PC-3 (cell line): Measurements from ENCODE around the gene CFAP97D2. TPM values are rescaled to one million over a fixed set of nuclear protein-coding genes. Genes with fewer than 3 reads are reported as not detected.

Experiments used
- ATAC-seq: fragments of 200-7000 bp; cut with Tn5 transposase; 2 replicates; pipeline ENCODE4 v1.9.1; 2020; ENCODE audit warnings: mild to moderate bottlenecking, moderate library complexity
- BruUV-seq: library from RNA; stranded (reverse); fragments of 400-500 nt; replicated peaks from 2 replicates; lab custom pipeline; 2021; lab: Mats Ljungman, UMichigan
- CTCF ChIA-PET: fragments of 300-600 bp; sonication (Branson Sonifier 250); formaldehyde crosslinking; loops from one replicate; lab custom pipeline; 2022; ENCODE audit warnings: antibody characterized with exemption; lab: Charles Lee
- POLR2A ChIA-PET: fragments of 300-600 bp; sonication (Branson Sonifier 250); formaldehyde crosslinking; loops from one replicate; lab custom pipeline; 2022; ENCODE audit warnings: antibody characterized with exemption; ENCODE audit not compliant: unreplicated experiment; lab: Charles Lee
- DNase-seq: peaks from one replicate; pipeline ENCODE4 v3.0.0-alpha.2; 2015
- H2AFZ ChIP-seq: fragments of 300-600 bp; sonication (generic); 2 replicates; pipeline ENCODE4 v1.6.0; 2016; ENCODE audit warnings: antibody characterized with exemption, low read length
- H3F3A ChIP-seq: fragments of 300-600 bp; sonication (generic); one replicate; pipeline ENCODE4 v1.6.0; 2017; ENCODE audit warnings: antibody characterized with exemption, low read length, control low read depth, mild to moderate bottlenecking; ENCODE audit not compliant: unreplicated experiment
- H3K27ac ChIP-seq: fragments of 300-600 bp; sonication (generic); 2 replicates; pipeline ENCODE4 v1.5.1; 2016; ENCODE audit warnings: mild to moderate bottlenecking, low read length
- H3K27me3 ChIP-seq: fragments of 300-600 bp; sonication (generic); 2 replicates; pipeline ENCODE4 v1.6.1; 2016; ENCODE audit warnings: low read length, mixed read lengths
- H3K36me3 ChIP-seq: fragments of 300-600 bp; sonication (generic); 2 replicates; pipeline ENCODE4 v1.6.1; 2016; ENCODE audit warnings: low read depth, mixed run types, low read length, mixed read lengths
- H3K4me1 ChIP-seq: fragments of 300-600 bp; sonication (generic); 2 replicates; pipeline ENCODE4 v1.5.1; 2016; ENCODE audit warnings: low read length; ENCODE audit not compliant: insufficient read depth
- H3K4me2 ChIP-seq: fragments of 300-600 bp; sonication (generic); 2 replicates; pipeline ENCODE4 v1.6.0; 2016; ENCODE audit warnings: low read length
- H3K4me3 ChIP-seq: fragments of 300-600 bp; sonication (generic); 2 replicates; pipeline ENCODE4 v1.5.1; 2016; ENCODE audit warnings: mild to moderate bottlenecking, low read length, mixed read lengths
- H3K79me2 ChIP-seq: fragments of 300-600 bp; sonication (generic); 2 replicates; pipeline ENCODE4 v1.6.1; 2017; ENCODE audit warnings: low read length, mixed read lengths
- H3K9ac ChIP-seq: fragments of 300-600 bp; sonication (generic); 2 replicates; pipeline ENCODE4 v1.6.0; 2016; ENCODE audit warnings: mild to moderate bottlenecking, low read length
- H3K9me2 ChIP-seq: fragments of 300-600 bp; sonication (generic); replicated peaks from 2 replicates; pipeline ENCODE4 v1.6.1; 2016; ENCODE audit warnings: mixed run types, low read length, mixed read lengths
- H3K9me3 ChIP-seq: fragments of 300-600 bp; sonication (generic); 2 replicates; pipeline ENCODE4 v1.6.1; 2016; ENCODE audit warnings: low read length, mixed read lengths
- H4K20me1 ChIP-seq: fragments of 300-600 bp; sonication (generic); 2 replicates; pipeline ENCODE4 v1.6.1; 2016; ENCODE audit warnings: low read length, mixed read lengths
- EZH2 ChIP-seq: fragments of 300-600 bp; sonication (generic); IDR thresholded peaks from one replicate; pipeline ENCODE4 v1.6.1; 2017; ENCODE audit warnings: antibody characterized with exemption, mild to moderate bottlenecking, low read length; ENCODE audit not compliant: unreplicated experiment
- EZH2phosphoT487 ChIP-seq: fragments of 300-600 bp; sonication (generic); IDR thresholded peaks from 2 replicates; pipeline ENCODE4 v1.6.1; 2018; ENCODE audit warnings: mild to moderate bottlenecking, antibody characterized with exemption, low read length, borderline replicate concordance
- intact Hi-C: fragments of 100-400 bp; cut with micrococcal nuclease; formaldehyde crosslinking; loops from 2 replicates; pipeline ENCODE4 v1.9.0; 2023
- total RNA-seq: library from RNA; depleted of rRNA; stranded (reverse); fragments of >200 nt; gene quantifications from 2 replicates; pipeline ENCODE4 v1.2.3, GENCODE V29; 2014
- TF ChIP-seq, protein P1 (sequence below): fragments of 300-600 bp; sonication (generic); conservative IDR thresholded peaks from 2 replicates; pipeline ENCODE4 v1.5.1; 2017; ENCODE audit warnings: antibody characterized with exemption, low read depth, mild to moderate bottlenecking, low read length

CFAP97D2 gene
- total RNA-seq, 1 experiment from 2014 or later, result not detected

GRCh38 chr13:114204894-114205293 lies 25.8 kb downstream of the CFAP97D2 start:
- H3F3A ChIP-seq, result no peaks in the 10 kb centered on the region
- H3K4me3 ChIP-seq, result no peak overlapping the region
- no peak for TF ChIP-seq EZH2phosphoT487
- TF ChIP-seq, protein P1, sequence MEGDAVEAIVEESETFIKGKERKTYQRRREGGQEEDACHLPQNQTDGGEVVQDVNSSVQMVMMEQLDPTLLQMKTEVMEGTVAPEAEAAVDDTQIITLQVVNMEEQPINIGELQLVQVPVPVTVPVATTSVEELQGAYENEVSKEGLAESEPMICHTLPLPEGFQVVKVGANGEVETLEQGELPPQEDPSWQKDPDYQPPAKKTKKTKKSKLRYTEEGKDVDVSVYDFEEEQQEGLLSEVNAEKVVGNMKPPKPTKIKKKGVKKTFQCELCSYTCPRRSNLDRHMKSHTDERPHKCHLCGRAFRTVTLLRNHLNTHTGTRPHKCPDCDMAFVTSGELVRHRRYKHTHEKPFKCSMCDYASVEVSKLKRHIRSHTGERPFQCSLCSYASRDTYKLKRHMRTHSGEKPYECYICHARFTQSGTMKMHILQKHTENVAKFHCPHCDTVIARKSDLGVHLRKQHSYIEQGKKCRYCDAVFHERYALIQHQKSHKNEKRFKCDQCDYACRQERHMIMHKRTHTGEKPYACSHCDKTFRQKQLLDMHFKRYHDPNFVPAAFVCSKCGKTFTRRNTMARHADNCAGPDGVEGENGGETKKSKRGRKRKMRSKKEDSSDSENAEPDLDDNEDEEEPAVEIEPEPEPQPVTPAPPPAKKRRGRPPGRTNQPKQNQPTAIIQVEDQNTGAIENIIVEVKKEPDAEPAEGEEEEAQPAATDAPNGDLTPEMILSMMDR, result no peak
- no peak for TF ChIP-seq EZH2
- ChIA-PET CTCF (no interaction called here), POLR2A (no interaction called here)
- no peaks in the 10 kb centered on the region for H3K27me3 ChIP-seq
- H3K9me2 ChIP-seq, result no peaks in the 10 kb centered on the region
- H4K20me1 ChIP-seq, result no peaks in the 10 kb centered on the region
- no peak for DNase-seq
- no peaks in the 10 kb centered on the region for H3K9me3 ChIP-seq
- H3K36me3 ChIP-seq, result no peaks in the 10 kb centered on the region
- no peak overlapping the region for H3K27ac ChIP-seq
- no peaks in the 10 kb centered on the region for H3K79me2 ChIP-seq
- H3K9ac ChIP-seq, result no peak overlapping the region
- ATAC-seq, result no peak
- BruUV-seq, result no TSS peak
- no peak overlapping the region for H3K4me2 ChIP-seq
- H2AFZ ChIP-seq, result no peak overlapping the region
- no peaks in the 10 kb centered on the region for H3K4me1 ChIP-seq
- intact Hi-C loops, result no loop called here

DNA sequence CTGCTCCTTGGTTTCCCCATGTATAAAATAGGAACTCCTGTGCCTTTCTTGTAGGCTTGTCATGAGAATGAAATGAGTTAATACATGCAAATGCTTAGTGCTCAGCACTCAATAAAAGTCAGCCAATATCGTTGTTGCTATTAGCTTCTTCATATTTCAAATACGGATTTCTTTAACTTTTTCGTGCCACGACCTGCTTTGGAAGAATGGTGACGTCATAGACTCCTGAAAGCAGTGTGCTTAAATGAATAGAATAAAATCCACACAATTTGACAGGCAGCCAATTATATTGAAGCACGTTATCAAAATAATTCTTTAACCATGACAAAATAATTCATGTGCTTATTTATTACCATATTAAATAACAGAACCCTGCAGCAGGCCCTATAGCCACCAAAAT lies 29.1 kb downstream of the CFAP97D2 start:
- BruUV-seq, result no TSS peak
- H3K9ac ChIP-seq, result no peak overlapping the region
- H3K36me3 ChIP-seq, result no peaks in the 10 kb centered on the region
- no peak overlapping the region for H2AFZ ChIP-seq
- no peaks in the 10 kb centered on the region for H3F3A ChIP-seq
- no peak overlapping the region for H3K4me2 ChIP-seq
- H4K20me1 ChIP-seq, result no peaks in the 10 kb centered on the region
- H3K27ac ChIP-seq, result no peak overlapping the region
- TF ChIP-seq, protein P1, result no peak
- TF ChIP-seq EZH2phosphoT487, result no peak
- no peak for TF ChIP-seq EZH2
- H3K4me1 ChIP-seq, result peaks cover 8% of the 10 kb centered on the region; the same call in 1 of the 2 replicates
- no peaks in the 10 kb centered on the region for H3K27me3 ChIP-seq
- H3K4me3 ChIP-seq, result no peak overlapping the region
- H3K9me2 ChIP-seq, result no peaks in the 10 kb centered on the region
- no peaks in the 10 kb centered on the region for H3K9me3 ChIP-seq
- intact Hi-C loops, result no loop called here
- POLR2A ChIA-PET, result no interaction called here
- no peaks in the 10 kb centered on the region for H3K79me2 ChIP-seq
- DNase-seq (no peak), ATAC-seq (no peak)
- CTCF ChIA-PET, result no interaction called here

GRCh38 chr13:114211446-114212157 lies 32.5 kb downstream of the CFAP97D2 start:
- Histone ChIP-seq H3K27me3 (no peaks in the 10 kb centered on the region), H3K9me3 (no peaks in the 10 kb centered on the region), H3K27ac (no peak overlapping the region), H3K36me3 (no peaks in the 10 kb centered on the region), H3K4me3 (no peak overlapping the region), H4K20me1 (no peaks in the 10 kb centered on the region), H3F3A (no peaks in the 10 kb centered on the region), H3K4me1 (peaks cover 8% of the 10 kb centered on the region; the same call in 1 of the 2 replicates), H3K9ac (no peak overlapping the region), H3K9me2 (no peaks in the 10 kb centered on the region), H3K4me2 (peak overlapping the region; percentile 37; the same call in 1 of the 2 replicates), H3K79me2 (no peaks in the 10 kb centered on the region), H2AFZ (peak overlapping the region; percentile 45; the same call in 1 of the 2 replicates)
- CTCF ChIA-PET, result no interaction called here
- BruUV-seq, result no TSS peak
- DNase-seq, result no peak
- intact Hi-C loops, result no loop called here
- POLR2A ChIA-PET, result no interaction called here
- no peak for TF ChIP-seq EZH2
- no peak for ATAC-seq
